ENCODE measurements around the gene HDAC3. TPM values are rescaled to one million over a fixed set of nuclear protein-coding genes. Genes with fewer than 3 reads are reported as not detected.

HDAC3 gene
- total RNA-seq, 1 experiment from 2014 or later = 66.8 TPM

- no peaks in the 10 kb centered on the region for H4K20me1 ChIP-seq (ENCODE audit: low read length)
- CTCF ChIA-PET = no interaction called here
- ATAC-seq = no peak
- no peaks in the 10 kb centered on the region for H3K36me3 ChIP-seq (ENCODE audit: low read depth, low read length)
- no peak overlapping the region for H3K9ac ChIP-seq (ENCODE audit: low read length)
- intact Hi-C loops (cut with micrococcal nuclease) = no loop called here
- TF ChIP-seq EZH2 (IDR thresholded peaks at IDR 0.05; ENCODE audit: low read length, unreplicated experiment) = no peak
- no peak for TF ChIP-seq EZH2phosphoT487 (IDR thresholded peaks at IDR 0.05; ENCODE audit: borderline replicate concordance, low read length)
- TF ChIP-seq CTCF (conservative IDR thresholded peaks at IDR 0.05; ENCODE audit: low read depth, low read length) = no peak
- H2AFZ ChIP-seq (ENCODE audit: low read length) = no peak overlapping the region
- no peaks in the 10 kb centered on the region for H3K27me3 ChIP-seq (ENCODE audit: low read length)
- POLR2A ChIA-PET (ENCODE audit: unreplicated experiment) = no interaction called here
- no peak overlapping the region for H3K4me2 ChIP-seq (ENCODE audit: low read length)
- no peaks in the 10 kb centered on the region for H3K9me2 ChIP-seq (replicated peaks; ENCODE audit: low read length)
- no peak overlapping the region for H3K4me3 ChIP-seq (ENCODE audit: low read length)
- no peak for DNase-seq
- no TSS peak for BruUV-seq (replicated peaks)
- no peaks in the 10 kb centered on the region for H3K4me1 ChIP-seq (ENCODE audit: insufficient read depth, low read length)
- H3F3A ChIP-seq (ENCODE audit: low read length, unreplicated experiment) = no peaks in the 10 kb centered on the region
- no peaks in the 10 kb centered on the region for H3K9me3 ChIP-seq (ENCODE audit: low read length)
- no peaks in the 10 kb centered on the region for H3K79me2 ChIP-seq (ENCODE audit: low read length)
- H3K27ac ChIP-seq (ENCODE audit: low read length) = no peak overlapping the region
Observed at GRCh38 chr5:141672841-141673813, 36.5 kb upstream of the HDAC3 start.

DNA sequence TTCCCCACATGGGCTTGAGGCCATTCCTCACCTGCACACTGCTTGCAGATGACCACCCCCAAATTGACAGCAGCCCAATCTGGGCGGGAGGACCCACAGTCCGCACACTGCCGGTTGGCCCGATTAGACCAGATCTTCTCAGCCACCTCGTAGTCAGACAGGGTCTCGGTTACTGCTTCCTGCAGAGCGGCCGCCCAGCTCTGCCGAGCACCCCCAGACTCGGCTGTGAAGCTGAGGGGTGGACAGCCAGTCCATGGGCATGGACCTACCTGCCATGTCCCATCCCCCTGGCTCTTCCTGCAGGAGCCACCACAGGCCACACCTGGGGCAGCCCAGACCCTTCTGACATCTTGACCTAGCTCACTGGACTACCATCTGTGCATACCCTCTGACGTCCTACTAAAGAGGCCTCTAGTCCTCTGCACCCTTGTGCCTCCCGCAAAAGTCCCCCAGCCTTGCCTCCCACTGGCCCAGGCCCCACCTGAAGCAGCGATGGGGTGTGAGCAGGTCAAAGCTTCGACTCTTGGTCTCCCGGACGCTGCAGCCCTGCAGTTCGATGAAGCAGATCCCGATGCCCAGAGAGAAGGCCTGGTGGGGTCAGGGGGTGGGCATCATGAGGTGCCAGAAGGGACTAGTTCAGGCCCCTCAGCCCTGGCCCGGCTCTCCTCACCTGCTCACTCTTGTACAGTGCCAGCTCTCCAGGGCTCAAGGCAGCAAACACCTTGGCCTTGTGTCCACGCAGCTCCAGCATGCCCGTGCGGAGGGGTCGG is 35.6 kb upstream of the HDAC3 start:
- Histone ChIP-seq H4K20me1 (ENCODE audit: low read length) (no peaks in the 10 kb centered on the region), H3K9me3 (ENCODE audit: low read length) (no peaks in the 10 kb centered on the region)

More for the DNA sequence above, 35.6 kb upstream of the HDAC3 start:
- DNase-seq = no peak
- no peaks in the 10 kb centered on the region for H3F3A ChIP-seq (ENCODE audit: low read length, unreplicated experiment)
- no peaks in the 10 kb centered on the region for H3K36me3 ChIP-seq (ENCODE audit: low read depth, low read length)
- H3K4me1 ChIP-seq (ENCODE audit: insufficient read depth, low read length) = no peaks in the 10 kb centered on the region
- H3K79me2 ChIP-seq (ENCODE audit: low read length) = no peaks in the 10 kb centered on the region
- H3K27me3 ChIP-seq (ENCODE audit: low read length) = no peaks in the 10 kb centered on the region
- H2AFZ ChIP-seq (ENCODE audit: low read length) = no peak overlapping the region
- intact Hi-C loops (cut with micrococcal nuclease) = no loop called here
- CTCF ChIA-PET = no interaction called here
- no peaks in the 10 kb centered on the region for H3K9me2 ChIP-seq (replicated peaks; ENCODE audit: low read length)
- POLR2A ChIA-PET (ENCODE audit: unreplicated experiment) = no interaction called here
- no peak overlapping the region for H3K4me3 ChIP-seq (ENCODE audit: low read length)
- no peak overlapping the region for H3K9ac ChIP-seq (ENCODE audit: low read length)
- ATAC-seq = no peak
- no peak overlapping the region for H3K27ac ChIP-seq (ENCODE audit: low read length)
- no TSS peak for BruUV-seq (replicated peaks)
- H3K4me2 ChIP-seq (ENCODE audit: low read length) = no peak overlapping the region
- no peak for TF ChIP-seq EZH2 (IDR thresholded peaks at IDR 0.05; ENCODE audit: low read length, unreplicated experiment)
- TF ChIP-seq EZH2phosphoT487 (IDR thresholded peaks at IDR 0.05; ENCODE audit: borderline replicate concordance, low read length) = no peak
- no peak for TF ChIP-seq CTCF (conservative IDR thresholded peaks at IDR 0.05; ENCODE audit: low read depth, low read length)

Data from PC-3 (cell line).